Putamen (tissue), 1 donor: ENCODE results near the gene CMTM5.
"Not testable (repeated sequence)": the region's sequence is repeated elsewhere in the genome, so short reads cannot be mapped to it uniquely, and the experiment has no call there.

Experiments
- DNase-seq: peaks from one replicate; pipeline ENCODE4 v3.0.0-alpha.2; 2016; ENCODE audit warnings: low spot score

The CMTM5 gene

DNA sequence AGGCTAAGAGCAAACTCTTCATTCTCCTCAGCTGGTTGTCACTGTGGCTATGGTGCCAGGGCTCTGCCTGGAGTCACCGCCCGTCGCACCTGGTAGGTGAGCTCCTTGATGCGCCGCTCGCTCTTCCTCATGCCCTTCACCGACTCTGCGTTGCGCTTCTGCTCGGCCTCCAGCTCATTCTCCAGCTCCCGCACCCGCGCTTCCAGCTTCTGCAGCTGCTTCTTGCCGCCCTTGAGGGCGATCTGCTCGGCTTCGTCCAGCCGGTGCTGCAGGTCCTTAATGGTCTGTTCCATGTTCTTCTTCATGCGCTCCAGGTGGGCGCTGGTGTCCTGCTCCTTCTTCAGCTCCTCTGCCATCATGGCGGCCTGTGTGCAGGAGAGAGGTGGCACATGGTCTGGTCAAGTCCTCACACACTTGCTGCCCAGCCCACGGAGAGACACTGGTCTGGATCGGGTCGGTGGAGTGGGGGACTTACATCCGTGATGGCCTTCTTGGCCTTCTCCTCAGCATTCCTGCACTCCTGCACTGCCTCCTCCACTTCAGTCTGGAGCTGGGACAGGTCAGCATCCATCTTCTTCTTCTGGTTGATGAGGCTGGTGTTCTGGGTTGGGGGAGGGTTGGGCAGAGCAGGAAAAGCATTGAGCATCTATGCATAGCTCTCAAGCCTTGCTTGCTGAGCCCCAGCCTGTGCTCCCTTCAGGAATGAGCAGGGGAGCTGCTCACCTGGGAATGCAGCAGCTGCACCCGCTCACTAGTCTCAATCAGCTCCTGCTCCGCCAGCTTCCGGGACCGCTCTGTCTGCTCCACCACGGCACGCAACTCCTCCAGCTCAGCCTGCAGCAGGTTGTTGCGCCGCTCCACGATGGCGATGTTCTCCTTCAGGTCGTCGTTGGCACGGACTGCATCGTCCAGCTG is 38.3 kb downstream of the CMTM5 start:
- peak; percentile 21 for DNase-seq

DNA sequence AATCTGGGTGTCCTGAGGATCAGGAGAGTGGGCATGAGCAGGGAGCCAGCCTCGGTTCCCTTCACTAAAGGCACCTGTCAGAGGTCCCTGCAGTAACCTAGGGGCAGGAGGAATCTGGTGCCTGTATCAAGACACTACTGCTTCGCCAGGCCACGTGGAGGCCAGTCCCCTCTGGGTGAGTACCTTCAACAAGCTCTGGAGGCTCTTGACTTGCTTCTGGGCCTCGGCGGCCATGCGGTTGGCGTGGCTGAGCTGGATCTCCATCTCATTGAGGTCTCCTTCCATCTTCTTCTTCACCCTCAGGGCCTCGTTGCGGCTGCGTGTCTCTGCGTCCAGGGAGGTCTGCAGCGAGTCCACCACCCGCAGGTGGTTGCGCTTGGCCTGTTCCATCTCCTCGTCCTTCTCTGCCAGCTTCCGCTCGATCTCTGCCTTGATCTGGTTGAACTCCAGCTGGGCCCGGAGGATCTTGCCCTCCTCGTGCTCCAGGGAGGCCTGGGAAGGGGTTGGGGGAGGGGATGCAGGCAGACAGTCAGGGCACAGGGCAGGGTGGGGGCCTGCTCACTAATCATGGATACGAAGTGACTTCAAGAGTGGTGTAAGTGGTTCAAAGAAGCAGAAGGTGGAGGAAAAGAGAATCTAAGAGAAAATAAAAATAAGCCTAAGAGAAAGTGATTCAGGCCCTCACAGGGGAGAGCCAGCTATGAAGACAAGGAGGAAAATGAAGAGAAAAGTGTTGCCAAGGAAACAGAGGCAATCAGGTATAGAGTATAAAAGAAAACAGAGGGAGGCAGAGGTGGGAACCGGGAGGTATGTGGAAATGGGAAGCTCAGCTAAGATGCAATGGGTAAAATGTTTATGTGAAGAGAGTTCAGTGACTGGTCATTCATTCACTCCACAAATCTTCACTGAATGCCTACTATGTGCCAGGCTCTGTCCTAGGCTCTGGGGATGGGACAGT is 39.3 kb downstream of the CMTM5 start:
- peak; percentile 24 for DNase-seq

DNA sequence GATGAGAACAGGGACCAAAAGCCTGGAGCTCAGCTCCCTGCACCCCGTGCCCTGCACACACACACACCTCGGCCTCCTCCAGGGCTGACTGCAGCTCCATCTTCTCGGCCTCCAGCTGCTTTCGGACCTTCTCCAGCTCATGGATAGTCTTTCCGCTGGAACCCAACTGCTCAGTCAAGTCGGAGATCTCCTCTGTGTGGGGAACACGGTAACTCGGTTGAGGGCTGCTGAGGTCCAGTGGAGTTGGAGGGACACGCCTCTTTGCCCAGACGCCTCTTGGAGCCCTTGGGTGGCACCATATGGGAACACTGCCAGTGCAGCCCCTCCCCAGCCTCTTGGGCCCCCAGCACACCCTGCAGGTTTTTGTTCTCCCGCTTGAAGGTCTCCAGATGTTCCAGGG is 40.0 kb downstream of the CMTM5 start:
- DNase-seq, result no peak

DNA sequence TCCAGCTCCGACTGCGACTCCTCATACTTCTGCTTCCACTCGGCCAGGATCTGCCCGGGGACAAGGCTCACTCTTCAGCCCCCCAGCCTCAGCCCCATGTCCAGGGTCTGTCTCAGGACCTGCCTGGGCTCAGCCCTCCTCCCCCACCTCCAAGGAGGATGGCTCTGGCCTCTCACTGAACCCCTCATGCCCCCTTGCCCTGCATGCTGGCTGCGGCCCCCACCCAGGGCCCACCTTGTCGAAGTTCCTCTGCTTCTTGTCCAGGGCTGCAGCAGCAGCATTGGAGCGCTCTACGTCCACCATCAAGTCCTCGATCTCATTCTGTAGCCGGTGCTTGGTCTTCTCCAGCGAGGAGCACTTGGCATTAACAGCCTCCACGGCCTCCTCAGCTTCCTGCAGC is 40.4 kb downstream of the CMTM5 start:
- not testable (repeated sequence) for DNase-seq

DNA sequence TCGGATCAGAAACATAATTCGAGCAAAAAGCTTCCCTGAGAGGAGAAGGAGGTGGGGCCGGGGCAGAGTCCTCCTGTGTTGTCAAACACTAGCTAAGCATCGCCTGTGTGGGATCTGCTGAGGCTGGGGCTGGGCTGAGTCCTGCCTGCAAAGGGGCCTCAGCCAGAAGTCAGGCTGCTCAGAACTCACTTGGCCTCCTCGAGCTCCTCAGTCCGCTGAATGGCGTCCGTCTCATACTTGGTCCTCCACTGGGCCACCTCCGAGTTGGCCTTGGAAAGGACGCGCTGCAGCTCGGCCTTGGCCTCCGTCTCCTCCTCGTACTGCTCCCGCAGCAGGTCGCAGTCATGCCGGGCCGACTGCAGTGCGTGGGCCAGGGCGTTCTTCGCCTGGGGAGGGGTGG is 41.2 kb downstream of the CMTM5 start:
- no peak for DNase-seq

DNA sequence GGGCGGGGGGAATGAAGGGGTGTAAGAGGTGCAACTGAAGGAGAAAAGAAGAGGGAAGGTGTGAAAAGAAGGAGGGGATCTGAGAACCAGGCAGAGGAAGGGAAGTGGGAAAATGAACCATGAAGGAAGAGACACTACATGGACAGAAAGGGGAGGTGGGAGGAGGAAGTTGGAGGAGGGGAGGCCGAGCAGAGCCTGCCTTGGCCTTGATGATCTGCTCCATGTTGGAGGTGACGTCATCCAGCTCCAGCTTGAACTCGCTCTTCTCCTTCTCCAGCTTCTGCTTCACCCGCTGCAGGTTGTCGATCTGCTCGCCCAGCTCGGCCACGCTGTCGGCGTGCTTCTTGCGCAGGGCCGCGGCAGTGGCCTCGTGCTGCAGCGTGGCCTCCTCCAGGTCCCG is 42.8 kb downstream of the CMTM5 start:
- DNase-seq, result not testable (repeated sequence)

DNA sequence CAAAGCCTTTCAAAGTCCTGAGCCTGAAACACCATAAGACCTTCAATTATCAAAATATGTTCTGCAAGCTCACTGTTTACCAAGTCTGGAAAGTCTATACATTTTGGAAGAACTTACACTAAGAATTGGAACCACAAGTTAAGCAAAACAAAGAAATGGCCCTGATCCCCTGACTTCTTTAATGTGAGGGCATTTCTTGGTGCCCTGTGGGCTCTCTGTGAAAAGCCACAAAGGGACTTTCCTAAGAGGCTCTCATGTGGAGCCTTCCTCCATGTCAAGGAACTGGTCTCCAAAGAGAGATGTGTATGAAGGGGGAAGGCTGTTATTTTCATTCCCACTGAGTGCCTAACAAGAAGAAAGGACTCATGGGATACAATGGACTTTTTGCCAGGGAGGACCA is 44.7 kb downstream of the CMTM5 start:
- DNase-seq, result no peak

DNA sequence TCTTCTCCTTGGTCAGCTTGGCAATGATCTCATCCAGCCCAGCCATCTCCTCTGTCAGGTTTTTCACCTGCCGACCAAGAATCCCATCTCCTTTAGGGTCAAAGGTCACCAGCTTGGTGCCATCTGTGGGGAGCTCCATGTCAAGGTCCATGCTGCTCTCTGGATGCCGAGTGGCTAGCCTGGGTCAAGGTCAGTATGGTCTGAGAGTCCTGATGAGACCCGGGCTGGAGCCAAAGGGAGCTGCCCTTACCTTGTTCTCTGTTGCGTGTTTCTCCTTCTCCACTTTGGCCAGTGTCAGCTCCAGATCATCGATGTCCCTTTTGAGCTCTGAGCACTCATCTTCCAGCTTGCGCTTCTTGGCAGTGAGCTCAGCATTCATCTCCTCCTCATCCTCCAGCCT is 46.8 kb downstream of the CMTM5 start:
- DNase-seq, result no peak

DNA sequence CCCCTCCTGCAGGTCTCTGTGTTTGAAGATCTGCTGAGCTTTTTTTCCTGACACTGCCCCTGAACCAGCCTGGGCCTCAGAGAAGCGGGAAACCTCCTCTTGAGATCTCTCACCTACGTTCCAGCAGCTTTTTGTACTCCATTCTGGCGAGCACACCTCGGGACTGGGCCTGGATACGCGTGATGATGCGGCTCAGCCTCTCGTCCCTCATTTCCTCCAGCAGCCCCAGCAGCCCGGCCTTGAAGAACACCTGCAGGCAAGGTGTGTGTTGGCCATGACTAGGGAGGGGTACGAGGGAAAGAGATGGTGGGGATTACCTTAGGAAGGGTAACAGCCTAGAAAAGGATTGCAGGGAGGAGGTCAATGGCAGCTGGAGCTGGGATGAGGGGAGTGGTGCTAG is 48.3 kb downstream of the CMTM5 start:
- DNase-seq, result no peak

DNA sequence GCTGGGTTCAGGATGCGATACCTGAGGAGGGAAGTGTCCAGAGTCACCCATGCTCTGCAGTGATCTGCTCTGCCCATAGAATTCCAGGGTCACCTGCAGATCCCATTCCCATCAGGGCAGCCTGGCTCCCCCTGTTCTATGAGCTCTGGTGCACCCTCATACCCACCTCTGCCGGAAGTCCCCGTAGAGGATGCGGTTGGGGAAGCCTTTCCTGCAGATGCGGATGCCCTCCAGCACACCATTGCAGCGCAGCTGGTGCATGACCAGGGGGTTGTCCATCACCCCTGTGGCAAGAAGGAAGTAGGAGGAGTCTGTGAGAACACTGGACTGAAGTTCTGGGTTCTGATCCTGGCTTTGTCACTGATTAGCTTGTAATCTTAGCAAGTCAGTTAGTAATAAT is 49.0 kb downstream of the CMTM5 start:
- DNase-seq, result not testable (repeated sequence)

DNA sequence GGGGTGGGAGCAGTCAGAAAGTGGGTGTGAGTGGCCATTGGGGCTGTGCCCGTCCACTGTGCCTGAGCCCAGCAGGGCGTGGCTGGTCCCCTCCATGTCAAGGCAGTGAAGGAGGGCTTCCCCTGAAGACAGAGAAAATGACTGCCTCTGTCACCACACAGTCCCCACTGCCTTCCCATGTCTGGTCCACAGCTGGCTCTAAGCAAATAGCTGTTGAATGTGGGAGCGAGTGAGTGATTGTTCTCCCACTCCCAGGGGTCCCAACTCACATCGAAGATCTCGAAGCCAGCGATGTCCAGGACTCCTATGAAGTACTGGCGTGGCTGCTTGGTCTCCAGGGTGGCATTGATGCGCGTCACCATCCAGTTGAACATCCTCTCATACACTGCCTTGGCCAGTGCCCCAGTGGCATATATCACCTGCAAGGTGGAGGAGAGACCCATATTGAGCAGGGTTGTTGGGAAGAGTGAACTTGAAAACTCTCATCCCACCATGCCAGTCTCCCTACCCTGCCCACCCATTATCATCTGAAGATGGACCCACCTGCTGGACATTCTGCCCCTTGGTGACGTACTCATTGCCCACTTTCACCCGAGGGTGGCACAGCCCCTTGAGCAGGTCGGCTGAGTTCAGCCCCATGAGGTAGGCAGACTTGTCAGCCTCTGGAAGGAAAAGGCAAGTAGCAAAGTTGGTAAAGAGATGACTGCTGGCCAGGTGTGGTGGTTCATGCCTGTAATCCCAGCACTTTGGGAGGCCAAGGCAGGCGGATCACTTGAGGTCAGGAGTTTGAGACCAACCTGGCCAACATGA is 52.0 kb downstream of the CMTM5 start:
- no peak for DNase-seq
